BJ (cell line): Measurements from ENCODE around the gene PRPF8. TPM values are rescaled to one million over a fixed set of nuclear protein-coding genes. Genes with fewer than 3 reads are reported as not detected.
"Not testable (repeated sequence)": the region's sequence is repeated elsewhere in the genome, so short reads cannot be mapped to it uniquely, and the experiment has no call there.

ENCODE experiments used
- CTCF ChIA-PET: fragments of 350-600 bp; formaldehyde crosslinking; extraction: SDS; loops from one replicate; lab custom pipeline; 2021; ENCODE audit warnings: antibody characterized with exemption, inconsistent platforms; lab: Yijun Ruan, JAX
- POLR2A ChIA-PET: fragments of 300-600 bp; sonication (Branson Sonifier 250); formaldehyde crosslinking; extraction: SDS; loops from one replicate; lab custom pipeline; 2021; ENCODE audit warnings: antibody characterized with exemption; lab: Charles Lee
- DNase-seq: peaks from one replicate; pipeline ENCODE4 v3.0.0-alpha.2; 2011; ENCODE audit warnings: low read depth
- H3K27me3 ChIP-seq: 2 replicates; pipeline ENCODE4 v1.6.0; 2011; ENCODE audit warnings: low read length; ENCODE audit not compliant: control insufficient read depth, insufficient read depth
- H3K36me3 ChIP-seq: 2 replicates; pipeline ENCODE4 v1.5.1; 2011; ENCODE audit warnings: low read length; ENCODE audit not compliant: control insufficient read depth, insufficient read depth
- H3K4me3 ChIP-seq: 2 replicates; pipeline ENCODE4 v1.5.1; 2011; ENCODE audit warnings: low read depth, mild to moderate bottlenecking, control low read depth, low read length
- polyA plus RNA-seq: library from polyadenylated mRNA; depleted of rRNA; stranded (reverse); fragments of >200 nt; gene quantifications from 2 replicates; pipeline ENCODE4 v1.2.3, GENCODE V29; 2011
- TF ChIP-seq, protein P1 (sequence below): IDR thresholded peaks from 2 replicates; pipeline ENCODE4 v1.5.1; 2011; ENCODE audit warnings: low read depth, mild to moderate bottlenecking, control low read depth, inconsistent platforms, low read length, moderate library complexity; ENCODE audit not compliant: insufficient read depth

The PRPF8 gene
- polyA plus RNA-seq, 1 experiment = 194 TPM

DNA sequence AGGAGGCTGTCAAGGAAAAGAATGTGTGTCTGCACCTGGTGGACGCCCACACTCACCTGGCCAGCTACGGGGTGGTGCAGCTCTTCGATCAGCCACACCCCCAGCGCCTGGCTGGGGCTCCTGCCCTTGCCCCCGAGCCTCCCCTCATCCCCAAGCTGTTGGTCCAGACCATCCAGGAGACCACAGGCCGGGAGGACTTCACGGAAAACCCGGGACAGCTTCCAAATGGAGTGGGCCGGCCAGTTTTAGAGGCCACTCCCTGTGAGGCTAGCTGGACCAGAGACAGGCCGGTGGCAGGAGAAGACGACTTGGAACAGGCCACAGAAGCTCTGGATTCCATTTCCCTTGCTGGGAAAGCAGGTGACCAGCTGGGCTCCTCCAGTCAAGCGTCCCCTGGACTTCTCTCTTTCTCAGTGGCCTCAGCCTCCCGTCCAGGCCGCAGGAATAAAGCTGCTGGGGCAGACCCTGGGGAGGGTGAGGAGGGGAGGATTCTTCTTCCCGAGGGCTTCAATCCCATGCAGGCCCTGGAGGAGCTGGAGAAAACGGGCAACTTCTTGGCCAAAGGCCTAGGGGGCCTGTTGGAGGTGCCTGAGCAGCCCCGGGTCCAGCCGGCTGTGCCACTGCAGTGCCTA, 42.1 kb upstream of the PRPF8 start:
- ChIA-PET CTCF (interaction anchor here (1.1 to 2.9 kb wide), 3 partner anchors 10 to 57 kb away, joined by 3 to 10 read pairs (median 3); no protein-coding TSS in a partner anchor), POLR2A (no interaction called here)
- H3K4me3 ChIP-seq = no peak overlapping the region

DNA sequence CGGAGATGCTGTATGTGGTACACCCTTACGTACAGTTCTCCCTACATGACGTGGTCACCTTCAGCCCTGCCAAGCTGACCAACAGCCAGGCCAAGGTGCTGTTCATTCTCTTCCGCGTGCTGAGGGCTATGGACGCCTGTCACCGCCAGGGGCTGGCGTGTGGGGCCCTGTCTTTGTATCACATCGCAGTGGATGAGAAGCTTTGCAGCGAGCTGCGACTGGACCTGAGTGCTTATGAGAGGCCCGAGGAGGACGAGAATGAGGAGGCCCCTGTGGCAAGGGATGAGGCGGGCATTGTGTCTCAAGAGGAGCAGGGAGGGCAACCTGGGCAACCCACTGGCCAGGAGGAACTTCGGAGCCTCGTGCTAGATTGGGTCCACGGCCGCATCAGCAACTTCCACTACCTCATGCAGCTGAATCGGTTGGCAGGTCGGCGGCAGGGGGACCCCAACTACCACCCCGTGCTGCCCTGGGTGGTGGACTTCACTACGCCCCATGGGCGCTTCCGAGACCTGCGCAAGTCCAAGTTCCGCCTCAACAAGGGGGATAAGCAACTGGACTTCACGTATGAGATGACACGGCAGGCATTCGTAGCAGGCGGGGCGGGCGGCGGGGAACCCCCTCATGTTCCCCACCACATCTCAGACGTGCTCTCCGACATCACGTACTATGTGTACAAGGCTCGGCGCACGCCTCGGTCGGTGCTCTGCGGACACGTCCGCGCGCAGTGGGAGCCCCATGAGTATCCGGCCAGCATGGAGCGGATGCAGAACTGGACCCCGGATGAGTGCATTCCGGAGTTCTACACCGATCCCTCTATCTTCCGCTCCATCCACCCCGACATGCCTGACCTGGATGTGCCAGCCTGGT, 41.2 kb upstream of the PRPF8 start:
- H3K4me3 ChIP-seq = no peak overlapping the region; the same call in none of the 2 replicates
- no peak for DNase-seq
- ChIA-PET CTCF (interaction anchor here (0.6 to 2.9 kb wide), 4 partner anchors 11 to 103 kb away, joined by 3 to 10 read pairs (median 3); partner anchors contain the start of genes RPA1 and SMYD4), POLR2A (no interaction called here)
- TF ChIP-seq, protein P1, sequence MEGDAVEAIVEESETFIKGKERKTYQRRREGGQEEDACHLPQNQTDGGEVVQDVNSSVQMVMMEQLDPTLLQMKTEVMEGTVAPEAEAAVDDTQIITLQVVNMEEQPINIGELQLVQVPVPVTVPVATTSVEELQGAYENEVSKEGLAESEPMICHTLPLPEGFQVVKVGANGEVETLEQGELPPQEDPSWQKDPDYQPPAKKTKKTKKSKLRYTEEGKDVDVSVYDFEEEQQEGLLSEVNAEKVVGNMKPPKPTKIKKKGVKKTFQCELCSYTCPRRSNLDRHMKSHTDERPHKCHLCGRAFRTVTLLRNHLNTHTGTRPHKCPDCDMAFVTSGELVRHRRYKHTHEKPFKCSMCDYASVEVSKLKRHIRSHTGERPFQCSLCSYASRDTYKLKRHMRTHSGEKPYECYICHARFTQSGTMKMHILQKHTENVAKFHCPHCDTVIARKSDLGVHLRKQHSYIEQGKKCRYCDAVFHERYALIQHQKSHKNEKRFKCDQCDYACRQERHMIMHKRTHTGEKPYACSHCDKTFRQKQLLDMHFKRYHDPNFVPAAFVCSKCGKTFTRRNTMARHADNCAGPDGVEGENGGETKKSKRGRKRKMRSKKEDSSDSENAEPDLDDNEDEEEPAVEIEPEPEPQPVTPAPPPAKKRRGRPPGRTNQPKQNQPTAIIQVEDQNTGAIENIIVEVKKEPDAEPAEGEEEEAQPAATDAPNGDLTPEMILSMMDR = no peak
- peaks cover 17% of the 10 kb centered on the region for H3K36me3 ChIP-seq
- no peaks in the 10 kb centered on the region for H3K27me3 ChIP-seq

More for the DNA sequence above, 42.1 kb upstream of the PRPF8 start:
- TF ChIP-seq, protein P1 = no peak
- H3K27me3 ChIP-seq = no peaks in the 10 kb centered on the region
- no peak for DNase-seq
- peaks cover 17% of the 10 kb centered on the region for H3K36me3 ChIP-seq

DNA sequence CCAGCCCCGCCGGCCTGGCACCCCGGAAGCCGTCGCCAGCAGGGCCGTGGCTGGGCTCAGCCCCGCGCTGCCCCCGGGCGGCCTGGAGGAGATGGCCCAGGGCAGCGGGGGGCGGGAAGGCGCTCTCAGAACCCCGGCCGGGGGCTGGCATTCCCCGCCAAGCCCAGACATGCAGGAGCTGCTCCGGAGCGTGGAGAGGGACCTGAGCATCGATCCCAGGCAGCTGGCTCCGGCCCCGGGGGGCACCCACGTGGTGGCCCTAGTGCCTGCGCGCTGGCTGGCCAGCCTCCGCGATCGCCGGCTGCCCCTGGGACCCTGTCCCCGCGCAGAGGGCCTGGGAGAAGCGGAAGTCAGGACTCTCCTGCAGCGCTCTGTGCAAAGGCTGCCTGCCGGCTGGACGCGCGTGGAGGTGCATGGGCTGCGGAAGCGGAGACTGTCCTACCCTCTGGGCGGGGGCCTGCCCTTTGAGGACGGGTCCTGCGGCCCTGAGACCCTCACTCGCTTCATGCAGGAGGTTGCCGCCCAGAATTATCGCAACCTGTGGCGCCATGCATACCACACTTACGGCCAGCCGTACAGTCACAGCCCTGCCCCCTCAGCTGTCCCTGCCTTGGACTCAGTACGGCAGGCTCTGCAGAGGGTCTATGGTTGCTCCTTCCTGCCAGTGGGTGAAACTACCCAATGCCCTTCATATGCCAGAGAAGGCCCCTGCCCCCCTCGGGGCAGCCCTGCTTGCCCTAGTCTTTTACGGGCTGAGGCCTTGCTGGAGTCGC, 40.4 kb upstream of the PRPF8 start:
- H3K27me3 ChIP-seq = no peaks in the 10 kb centered on the region
- TF ChIP-seq, protein P1 = no peak
- peaks cover 17% of the 10 kb centered on the region for H3K36me3 ChIP-seq
- ChIA-PET POLR2A (no interaction called here), CTCF (interaction anchor here (0.5 to 2.9 kb wide), 6 partner anchors 27 to 473 kb away, joined by 3 to 10 read pairs (median 3); partner anchors contain the start of genes RPA1 and SMYD4)
- peak overlapping the region; percentile 65 for H3K4me3 ChIP-seq
- no peak for DNase-seq

DNA sequence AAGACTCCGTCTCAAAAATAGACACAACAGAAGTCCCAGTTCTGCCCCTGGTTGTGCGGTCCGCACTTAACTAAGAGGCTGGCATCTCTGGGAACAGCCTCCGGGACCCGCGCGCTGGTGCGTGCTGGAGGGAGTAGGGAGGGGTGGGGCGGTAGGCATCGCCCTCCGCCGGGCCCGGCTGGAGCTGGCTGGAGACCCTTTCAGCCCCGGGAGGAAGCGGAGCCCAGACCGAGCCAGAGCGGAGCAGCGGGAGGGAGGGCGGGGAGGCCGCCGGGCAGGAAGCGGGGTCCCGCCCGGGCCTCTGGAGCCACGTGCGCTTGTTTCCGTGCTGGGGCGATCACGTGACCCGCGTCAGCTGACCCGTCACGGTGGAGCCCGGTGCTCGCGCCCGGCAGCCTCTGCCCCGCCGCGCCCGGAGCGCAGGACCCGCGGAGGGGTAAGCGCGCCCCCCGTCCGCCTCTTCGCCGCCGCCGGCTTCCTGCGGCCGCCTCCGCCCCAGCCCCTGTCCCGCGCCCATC, 39.7 kb upstream of the PRPF8 start, which contains the start of gene WDR81:
WDR81 (plus strand) TSS at position 354 of the 518 bp plus-strand sequence. CDS start 256 bp downstream, outside the sequence.
- Histone ChIP-seq H3K4me3 (peak within 1 kb of the TSS; percentile 65), H3K27me3 (no peaks in the 10 kb centered on the region), H3K36me3 (peaks cover 17% of the 10 kb centered on the region)
- ChIA-PET CTCF (interaction anchor here (0.5 to 2.2 kb wide), 5 partner anchors 55 to 472 kb away, joined by 3 to 9 read pairs (median 3); partner anchors contain the start of genes RPA1 and SMYD4), POLR2A (no interaction called here)
- TF ChIP-seq, protein P1 = no peak
- DNase-seq = no peak

DNA sequence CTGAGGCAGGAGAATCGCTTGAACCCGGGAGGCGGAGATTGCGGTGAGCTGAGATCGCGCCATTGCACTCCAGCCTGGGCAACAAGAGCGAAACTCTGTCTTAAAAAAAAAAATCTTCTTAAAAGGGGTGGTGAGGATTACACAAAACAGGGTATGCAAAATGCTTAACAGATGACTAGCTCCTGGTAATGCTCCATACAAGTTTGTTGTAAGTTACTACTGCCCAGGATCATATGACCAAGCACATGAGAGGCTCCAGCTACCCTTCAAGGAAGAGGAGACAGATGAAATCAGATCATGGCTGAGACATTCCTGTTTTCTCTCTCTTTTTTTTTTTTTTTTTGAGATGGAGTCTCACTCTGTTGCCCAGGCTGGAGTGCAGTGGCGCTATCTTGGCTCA, 37.4 kb upstream of the PRPF8 start:
- not testable (repeated sequence) for H3K4me3 ChIP-seq, H3K27me3 ChIP-seq, H3K36me3 ChIP-seq
- DNase-seq = peak; percentile 53
- CTCF ChIA-PET = interaction anchor here (0.7 to 10.5 kb wide), 21 partner anchors 9 to 230 kb away, joined by 3 to 224 read pairs (median 4); partner anchors contain the start of genes MYO1C and SERPINF1
- POLR2A ChIA-PET = interaction anchor here (0.6 kb wide), 2 partner anchors 108 to 353 kb away, joined by 3 to 4 read pairs; partner anchors contain the start of gene RPA1
